ENCODE measurements around the gene KRTAP5-2. TPM values are rescaled to one million over a fixed set of nuclear protein-coding genes. Genes with fewer than 3 reads are reported as not detected.

Gene KRTAP5-2
- total and polyA plus RNA-seq, 9 of the 15 experiments (the other 6 are each of a cell fraction or from before 2014, with no cell fraction given) = not detected

- H3K4me1 ChIP-seq (replicated peaks in 1 of 2; ENCODE audit: control insufficient read depth in 2 of 2, insufficient read depth in 2 of 2, low read length in 2 of 2) = peaks cover 0 to 9% of the 10 kb centered on the region in 2 experiments; a peak in 2 of 5 replicates
- ATAC-seq (peak; percentile 92), FAIRE-seq (peak; percentile 74), DNase-seq (ENCODE audit: extremely low read depth in 1 of 4, low spot score in 3 of 4) (peak; percentile 50 to 79 (median 72))
- TF ChIP-seq RNF2 (IDR thresholded peaks at IDR 0.05) = no peak
- TF ChIP-seq ZNF217 (CRISPR knock-in tag; IDR thresholded peaks at IDR 0.05) = no peak
- TF ChIP-seq, protein P1, sequence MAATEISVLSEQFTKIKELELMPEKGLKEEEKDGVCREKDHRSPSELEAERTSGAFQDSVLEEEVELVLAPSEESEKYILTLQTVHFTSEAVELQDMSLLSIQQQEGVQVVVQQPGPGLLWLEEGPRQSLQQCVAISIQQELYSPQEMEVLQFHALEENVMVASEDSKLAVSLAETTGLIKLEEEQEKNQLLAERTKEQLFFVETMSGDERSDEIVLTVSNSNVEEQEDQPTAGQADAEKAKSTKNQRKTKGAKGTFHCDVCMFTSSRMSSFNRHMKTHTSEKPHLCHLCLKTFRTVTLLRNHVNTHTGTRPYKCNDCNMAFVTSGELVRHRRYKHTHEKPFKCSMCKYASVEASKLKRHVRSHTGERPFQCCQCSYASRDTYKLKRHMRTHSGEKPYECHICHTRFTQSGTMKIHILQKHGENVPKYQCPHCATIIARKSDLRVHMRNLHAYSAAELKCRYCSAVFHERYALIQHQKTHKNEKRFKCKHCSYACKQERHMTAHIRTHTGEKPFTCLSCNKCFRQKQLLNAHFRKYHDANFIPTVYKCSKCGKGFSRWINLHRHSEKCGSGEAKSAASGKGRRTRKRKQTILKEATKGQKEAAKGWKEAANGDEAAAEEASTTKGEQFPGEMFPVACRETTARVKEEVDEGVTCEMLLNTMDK (IDR thresholded peaks at IDR 0.05; ENCODE audit: borderline replicate concordance, insufficient read depth, low read depth, low read length, poor library complexity, severe bottlenecking) = peak; percentile 50
- no peak for TF ChIP-seq PRMT5 (CRISPR knock-in tag; IDR thresholded peaks at IDR 0.05)
- TF ChIP-seq TAF15 (IDR thresholded peaks at IDR 0.05; ENCODE audit: low read depth, low read length) = no peak
- TF ChIP-seq, protein P2, sequence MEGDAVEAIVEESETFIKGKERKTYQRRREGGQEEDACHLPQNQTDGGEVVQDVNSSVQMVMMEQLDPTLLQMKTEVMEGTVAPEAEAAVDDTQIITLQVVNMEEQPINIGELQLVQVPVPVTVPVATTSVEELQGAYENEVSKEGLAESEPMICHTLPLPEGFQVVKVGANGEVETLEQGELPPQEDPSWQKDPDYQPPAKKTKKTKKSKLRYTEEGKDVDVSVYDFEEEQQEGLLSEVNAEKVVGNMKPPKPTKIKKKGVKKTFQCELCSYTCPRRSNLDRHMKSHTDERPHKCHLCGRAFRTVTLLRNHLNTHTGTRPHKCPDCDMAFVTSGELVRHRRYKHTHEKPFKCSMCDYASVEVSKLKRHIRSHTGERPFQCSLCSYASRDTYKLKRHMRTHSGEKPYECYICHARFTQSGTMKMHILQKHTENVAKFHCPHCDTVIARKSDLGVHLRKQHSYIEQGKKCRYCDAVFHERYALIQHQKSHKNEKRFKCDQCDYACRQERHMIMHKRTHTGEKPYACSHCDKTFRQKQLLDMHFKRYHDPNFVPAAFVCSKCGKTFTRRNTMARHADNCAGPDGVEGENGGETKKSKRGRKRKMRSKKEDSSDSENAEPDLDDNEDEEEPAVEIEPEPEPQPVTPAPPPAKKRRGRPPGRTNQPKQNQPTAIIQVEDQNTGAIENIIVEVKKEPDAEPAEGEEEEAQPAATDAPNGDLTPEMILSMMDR (IDR thresholded peaks at IDR 0.05 in 2 of 3, conservative IDR thresholded peaks at IDR 0.05 in 1 of 3; ENCODE audit: insufficient read depth in 2 of 3, low read depth in 1 of 3, low read length in 3 of 3) = peak; percentile 65 to 88 (median 69)
- 0 out of 2 replicates have a peak, but pooled peaks have one; percentile 33 for TF ChIP-seq CREM (IDR thresholded peaks at IDR 0.05; ENCODE audit: low read depth)
- 0 out of 2 replicates have a peak, but pooled peaks have one; percentile 16 for TF ChIP-seq TFAP4 (CRISPR knock-in tag; IDR thresholded peaks at IDR 0.05; ENCODE audit: borderline replicate concordance)
- TF ChIP-seq RB1 (IDR thresholded peaks at IDR 0.05; ENCODE audit: low read depth) = 0 out of 2 replicates have a peak, but pooled peaks have one; percentile 34
- TF ChIP-seq SMC3 (conservative IDR thresholded peaks at IDR 0.05; ENCODE audit: insufficient read depth, low read depth, low read length) = 0 out of 2 replicates have a peak, but pooled peaks have one; percentile 9
- TF ChIP-seq PYGO2 (tag; IDR thresholded peaks at IDR 0.05) = no peak
- no peaks in the 10 kb centered on the region for H3K9me3 ChIP-seq (replicated peaks; ENCODE audit: control insufficient read depth, insufficient read depth, low read depth, low read length)
- H3K27me3 ChIP-seq (ENCODE audit: control insufficient read depth in 2 of 2, insufficient read depth in 2 of 2, low read length in 2 of 2) = peaks cover 8 to 63% of the 10 kb centered on the region in 2 experiments; a peak in 4 of 5 replicates
- no peaks in the 10 kb centered on the region for H3K36me3 ChIP-seq (ENCODE audit: control insufficient read depth, insufficient read depth, low read length)
- H3K9ac ChIP-seq (ENCODE audit: insufficient read depth in 1 of 2, low read depth in 2 of 2, low read length in 2 of 2) = no peak overlapping the region
- H2AFZ ChIP-seq (ENCODE audit: low read depth, low read length) = no peak overlapping the region
- no peaks in the 10 kb centered on the region for H3K9me1 ChIP-seq (ENCODE audit: control insufficient read depth, insufficient read depth, low read length)
- intact Hi-C loops (cut with micrococcal nuclease) = no loop called here
- H3K79me2 ChIP-seq (ENCODE audit: control insufficient read depth, insufficient read depth, low read length) = no peaks in the 10 kb centered on the region
- WGBS (ENCODE audit: insufficient coverage, low coverage, missing lambda C conversion rate) = 5% methylated on average over 32 of the region's 32 CpGs
- H3K4me3 ChIP-seq = no peak overlapping the region
- ChIA-PET POLR2A (no interaction called here), CTCF (ENCODE audit: low intra/inter-chr PET ratio) (interaction anchor here (0.6 kb wide), 1 partner anchor 13 kb away, joined by 3 read pairs; no protein-coding TSS in a partner anchor)
- H3K4me2 ChIP-seq (ENCODE audit: insufficient read depth, low read length) = no peak overlapping the region
- peaks cover 8% of the 10 kb centered on the region for H4K20me1 ChIP-seq (replicated peaks; ENCODE audit: control insufficient read depth, insufficient read depth, low read length)
- in situ Hi-C loops (cut with MboI) = no loop called here
- H3K27ac ChIP-seq (ENCODE audit: extremely low read depth, low read depth, low read length) = no peak overlapping the region
- BruUV-seq (replicated peaks) = no TSS peak
These were observed 42.2 kb upstream of the KRTAP5-2 start for GRCh38 chr11:1640076-1640946.

Data from K562 (cell line).